GM18498 (cell line): ENCODE measurements around the gene MRAS.

ENCODE experiments used
- ATAC-seq: cut with Tn5 transposase; IDR thresholded peaks from one replicate; pipeline ENCODE4 v1.9.1; 2021; ENCODE audit warnings: mild to moderate bottlenecking, moderate library complexity; ENCODE audit not compliant: unreplicated experiment

The MRAS gene

GRCh38 chr3:138338811-138339210 is 9.6 kb upstream of the MRAS start:
- ATAC-seq: no peak

GRCh38 chr3:138340511-138340910 is 7.9 kb upstream of the MRAS start:
- no peak for ATAC-seq

DNA sequence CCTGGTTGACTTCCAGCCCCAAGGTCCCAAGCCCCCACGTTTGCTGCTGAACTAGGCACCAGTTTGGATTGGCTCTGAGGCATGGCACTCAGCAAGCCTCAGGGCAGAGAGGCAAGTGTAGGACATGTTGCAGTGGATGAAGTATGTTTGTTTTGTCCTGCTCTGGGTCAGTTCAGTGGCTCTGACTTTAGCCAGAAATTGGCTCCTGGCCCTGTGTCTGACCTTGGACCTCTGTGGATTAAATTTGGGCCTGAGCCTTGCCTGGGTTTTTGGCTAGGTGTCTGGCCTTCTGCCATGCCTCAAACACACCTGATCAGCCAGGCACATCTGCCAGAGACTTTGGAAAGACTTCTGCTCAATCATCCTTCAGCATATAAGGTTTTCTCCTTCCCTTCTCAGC is 3.6 kb upstream of the MRAS start:
- ATAC-seq: no peak

GRCh38 chr3:138348754-138349739 is 668 bp downstream of the MRAS start:
- ATAC-seq: no peak

DNA sequence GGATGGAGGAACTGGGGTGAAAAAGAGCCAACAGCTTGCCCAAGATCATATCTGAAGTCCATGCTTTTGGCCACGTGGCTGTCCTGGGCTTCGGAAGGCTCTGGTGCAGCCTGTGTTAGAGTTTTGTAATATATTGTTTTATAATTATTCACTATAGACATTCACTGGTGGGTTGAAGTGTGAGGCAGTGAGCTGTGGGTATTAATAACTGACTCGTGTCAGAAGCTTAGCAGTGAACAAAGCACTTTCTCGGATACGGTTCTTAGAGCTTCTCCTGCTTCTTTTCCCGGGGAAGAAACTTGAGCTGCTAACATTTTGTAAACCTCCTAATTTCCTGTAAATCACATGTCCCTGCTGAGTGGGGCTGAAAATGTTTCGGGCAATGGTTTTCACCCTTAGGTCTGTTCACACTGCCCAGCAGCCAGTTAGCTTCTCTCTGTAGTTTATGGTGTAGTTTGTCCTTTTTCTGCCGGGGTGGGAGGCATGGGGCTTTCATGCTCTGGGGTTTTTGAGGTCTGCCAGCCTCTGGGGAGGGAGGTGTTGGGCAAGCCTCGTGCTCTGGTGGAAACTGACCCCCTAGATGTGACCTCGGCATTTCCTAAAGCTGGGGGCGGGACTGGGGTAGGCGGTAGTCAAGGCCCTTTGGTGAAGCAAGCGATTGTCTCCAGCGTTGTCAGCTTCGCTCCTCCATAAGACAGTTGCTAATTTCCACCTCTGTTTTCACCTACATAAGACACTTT is 1.7 kb downstream of the MRAS start:
- no peak for ATAC-seq

- ATAC-seq: no peak
These were observed 2.8 kb downstream of the MRAS start for GRCh38 chr3:138351151-138351550.

DNA sequence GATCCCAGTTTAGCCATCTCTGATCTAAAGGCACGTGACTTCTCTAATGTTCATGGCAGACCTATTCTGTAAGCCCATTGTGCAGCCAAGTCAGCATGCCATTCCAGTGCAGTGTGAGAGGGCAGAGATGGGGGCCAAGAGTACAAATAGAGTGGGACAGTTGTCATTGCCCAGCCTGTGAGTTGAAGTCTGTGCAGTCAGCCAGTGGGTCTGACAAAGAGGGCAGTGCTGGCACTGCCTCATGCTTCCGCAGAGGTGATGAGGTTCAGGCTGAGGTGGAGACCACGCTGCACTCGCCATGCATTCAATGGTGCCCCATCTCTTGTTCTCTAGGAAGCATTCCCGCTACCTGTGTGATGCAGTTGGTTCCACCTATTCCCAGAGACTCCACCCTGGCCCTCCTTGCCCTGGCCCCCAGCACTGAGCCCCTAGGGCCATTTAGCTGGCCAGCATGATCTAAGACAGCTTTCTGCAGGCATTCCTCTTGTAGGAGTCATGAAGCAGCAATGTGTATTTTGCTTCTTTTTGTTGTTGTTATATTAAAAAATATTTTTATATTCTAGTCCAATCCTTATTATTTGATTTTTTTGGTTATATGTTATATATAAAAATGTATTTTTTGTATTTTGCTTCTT is 3.7 kb downstream of the MRAS start:
- ATAC-seq: no peak

GRCh38 chr3:138354376-138354775 is 6.0 kb downstream of the MRAS start:
- no peak for ATAC-seq

GRCh38 chr3:138355071-138355470 is 6.7 kb downstream of the MRAS start:
- no peak for ATAC-seq

GRCh38 chr3:138356730-138357405 is 8.5 kb downstream of the MRAS start:
- no peak for ATAC-seq

DNA sequence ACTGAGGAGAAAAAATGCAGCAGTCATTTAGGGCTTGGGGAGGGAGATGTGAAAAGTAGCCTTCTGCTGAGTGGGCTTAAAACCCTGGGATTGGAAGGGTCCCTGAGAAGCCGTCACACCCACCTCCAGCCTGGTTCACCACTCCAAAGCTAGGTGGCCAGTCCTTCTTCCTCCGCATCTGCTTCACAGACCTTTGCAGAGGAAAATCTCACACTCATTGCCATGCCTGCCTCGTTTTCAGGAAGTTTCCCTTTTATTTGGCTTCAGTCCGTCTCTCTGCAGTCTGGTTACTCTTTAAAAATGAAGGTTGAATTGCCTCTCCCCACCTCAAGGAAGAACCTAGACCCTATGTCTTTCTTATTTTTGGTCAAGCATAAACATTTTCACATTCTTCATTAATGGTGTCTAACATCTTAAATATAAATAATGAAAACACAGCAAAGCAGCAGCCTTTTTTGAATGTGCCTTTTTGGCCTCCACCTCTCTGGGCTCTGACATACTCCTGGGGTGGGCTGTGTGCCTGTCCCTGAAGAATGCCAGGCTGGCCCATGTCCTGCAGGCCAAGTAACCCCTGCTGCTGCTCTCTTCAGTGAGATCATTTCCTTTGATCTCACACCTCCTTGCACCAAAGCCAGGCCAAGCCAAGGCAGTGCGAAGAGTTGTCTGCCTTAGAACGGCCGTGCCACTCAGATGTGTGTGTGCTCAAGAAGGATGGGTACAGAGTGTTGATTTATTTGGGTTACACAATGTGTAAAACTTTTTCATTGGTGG is 11.0 kb downstream of the MRAS start:
- no peak for ATAC-seq

- no peak for ATAC-seq
These were observed 11.8 kb downstream of the MRAS start for GRCh38 chr3:138359919-138360868.

DNA sequence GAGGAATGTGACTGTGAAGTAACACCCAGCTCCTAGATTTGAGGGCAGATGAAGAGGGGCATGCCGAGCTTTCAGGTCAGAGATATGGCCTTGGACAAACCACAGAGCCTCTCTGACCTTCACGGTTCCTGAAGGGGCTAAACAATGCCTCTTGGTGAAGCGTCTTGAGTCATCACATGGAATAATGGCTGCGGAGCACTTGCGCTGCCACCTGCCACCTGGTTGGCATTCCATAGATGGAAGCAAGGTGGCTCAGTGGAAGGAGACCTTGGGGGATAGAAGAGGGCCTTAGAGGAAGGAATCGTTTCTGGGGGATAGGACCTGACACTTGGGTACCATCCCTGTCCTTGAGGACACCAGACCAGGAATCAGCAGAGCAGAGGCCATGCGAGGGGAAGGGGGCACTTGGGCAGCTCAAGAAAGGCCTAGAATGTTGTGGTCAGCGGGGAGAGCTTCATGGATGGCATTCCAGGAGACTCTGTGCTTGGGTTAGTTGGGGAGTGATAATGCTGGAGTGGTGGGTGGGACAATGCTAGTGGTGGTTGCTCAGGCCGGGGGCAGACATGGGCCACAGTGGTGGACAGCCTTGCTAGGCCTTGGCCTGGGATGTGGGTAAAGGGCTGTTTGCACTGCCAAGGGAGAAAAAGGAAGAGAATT is 12.6 kb downstream of the MRAS start:
- ATAC-seq: no peak

DNA sequence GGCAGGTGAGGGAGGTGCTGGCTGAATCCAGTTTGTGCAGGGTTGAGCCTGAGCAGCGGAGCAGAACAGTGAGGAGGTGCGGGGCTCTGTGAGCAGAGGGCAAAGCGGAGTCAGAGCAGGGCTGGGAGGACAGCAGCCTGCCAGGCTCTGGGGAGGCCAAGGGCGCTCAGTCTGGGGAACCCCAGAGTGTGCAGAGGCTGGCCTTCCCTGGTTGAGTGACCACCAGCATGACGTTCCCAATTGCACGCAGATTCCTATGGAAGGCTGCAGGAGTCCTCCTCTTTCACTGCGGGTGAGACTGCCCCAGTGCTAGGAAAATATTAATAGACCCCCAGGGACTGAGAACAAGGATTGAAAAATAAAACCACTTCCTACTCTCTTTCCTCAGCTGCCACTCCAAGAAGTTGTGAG is 13.2 kb downstream of the MRAS start:
- no peak for ATAC-seq

DNA sequence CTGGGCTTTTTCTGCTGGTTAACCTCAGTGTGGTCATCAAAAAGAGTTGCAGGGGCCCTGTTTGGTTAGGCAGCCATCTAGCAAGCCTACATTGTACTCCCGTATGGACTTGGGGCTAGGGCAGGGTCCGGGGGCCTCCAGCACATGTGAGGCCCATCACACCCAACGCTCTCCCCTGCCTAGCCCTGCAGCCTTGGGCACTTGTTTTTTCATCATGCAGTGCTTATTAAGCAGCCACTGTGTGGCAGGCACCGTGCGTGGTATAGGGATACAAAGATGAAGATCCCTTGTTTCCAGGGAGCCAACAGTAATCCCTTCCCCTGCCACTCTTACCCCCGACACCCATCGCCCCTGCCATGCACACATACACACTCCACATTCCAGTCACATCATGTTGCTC is 14.2 kb downstream of the MRAS start:
- no peak for ATAC-seq

GRCh38 chr3:138363322-138363721 is 14.9 kb downstream of the MRAS start:
- ATAC-seq: no peak

- no peak for ATAC-seq
These were observed 16.2 kb downstream of the MRAS start for GRCh38 chr3:138364356-138365252.

DNA sequence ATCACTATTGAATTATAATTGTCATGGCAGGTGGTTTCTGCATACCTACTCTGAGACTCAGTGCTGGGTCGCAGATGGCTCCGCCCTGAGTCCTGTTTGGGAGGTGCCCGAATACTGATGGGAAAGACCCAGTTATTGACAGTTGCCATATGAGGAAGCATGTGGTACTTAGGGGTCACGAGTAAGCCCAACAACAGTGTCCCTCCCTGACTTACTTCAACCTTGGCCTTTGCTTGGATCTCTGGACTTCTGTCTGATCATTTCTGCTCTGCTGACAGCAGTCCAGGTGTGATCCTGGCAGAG is 16.8 kb downstream of the MRAS start:
- ATAC-seq: no peak
